PC-9 (cell line): Measurements from ENCODE around the gene COQ4. TPM values are rescaled to one million over a fixed set of nuclear protein-coding genes. Genes with fewer than 3 reads are reported as not detected.

Experiments
- BruUV-seq: library from RNA; stranded (reverse); fragments of 400-500 nt; replicated peaks from 2 replicates; lab custom pipeline; 2021; lab: Mats Ljungman, UMichigan
- CTCF ChIA-PET: fragments of 300-600 bp; sonication (Branson Sonifier 250); formaldehyde crosslinking; loops from one replicate; lab custom pipeline; 2022; ENCODE audit warnings: antibody characterized with exemption; lab: Charles Lee
- POLR2A ChIA-PET: fragments of 300-600 bp; sonication (Branson Sonifier 250); formaldehyde crosslinking; loops from one replicate; lab custom pipeline; 2022; ENCODE audit warnings: antibody characterized with exemption; ENCODE audit not compliant: unreplicated experiment; lab: Charles Lee
- DNase-seq, 2 experiments: peaks; one replicate each; pipeline versions ENCODE4 v3.0.0 to v3.0.0-alpha.2; 2015 to 2022; ENCODE audit warnings: mixed read lengths in 1 of 2
- H2AFZ ChIP-seq: fragments of 200-600 bp; sonication (generic); 2 replicates; pipeline ENCODE4 v1.8.1; 2017; ENCODE audit warnings: antibody characterized with exemption
- H3F3A ChIP-seq: fragments of 200-600 bp; sonication (generic); 2 replicates; pipeline ENCODE4 v1.8.1; 2017; ENCODE audit warnings: antibody characterized with exemption, mild to moderate bottlenecking, low read depth; ENCODE audit not compliant: insufficient read depth
- H3K27ac ChIP-seq: fragments of 200-600 bp; sonication (generic); 2 replicates; pipeline ENCODE4 v1.6.1; 2016; ENCODE audit warnings: mixed run types
- H3K27me3 ChIP-seq: fragments of 200-600 bp; sonication (generic); 2 replicates; pipeline ENCODE4 v1.6.1; 2016; ENCODE audit warnings: low read depth, mixed run types; ENCODE audit not compliant: insufficient read depth
- H3K36me3 ChIP-seq: fragments of 200-600 bp; sonication (generic); 2 replicates; pipeline ENCODE4 v1.6.1; 2016; ENCODE audit warnings: low read depth, mixed run types
- H3K4me1 ChIP-seq: fragments of 200-600 bp; sonication (generic); replicated peaks from 2 replicates; pipeline ENCODE4 v1.6.1; 2016; ENCODE audit warnings: mixed run types; ENCODE audit not compliant: insufficient read depth
- H3K4me2 ChIP-seq: fragments of 200-600 bp; sonication (generic); 2 replicates; pipeline ENCODE4 v1.6.1; 2017; ENCODE audit warnings: mixed run types
- H3K4me3 ChIP-seq: fragments of 200-600 bp; sonication (generic); 2 replicates; pipeline ENCODE4 v1.6.1; 2016; ENCODE audit warnings: mixed run types
- H3K79me2 ChIP-seq: fragments of 200-600 bp; sonication (generic); 2 replicates; pipeline ENCODE4 v1.6.1; 2017; ENCODE audit warnings: low read depth, mixed run types
- H3K9me2 ChIP-seq: fragments of 200-600 bp; sonication (generic); 2 replicates; pipeline ENCODE4 v1.8.1; 2017; ENCODE audit warnings: mild to moderate bottlenecking; ENCODE audit not compliant: insufficient read depth
- H3K9me3 ChIP-seq: fragments of 200-600 bp; sonication (generic); 2 replicates; pipeline ENCODE4 v1.8.1; 2016; ENCODE audit warnings: low read depth; ENCODE audit not compliant: insufficient read depth
- H4K20me1 ChIP-seq: fragments of 200-600 bp; sonication (generic); 2 replicates; pipeline ENCODE4 v1.8.1; 2017; ENCODE audit not compliant: insufficient read depth
- EZH2 ChIP-seq: fragments of 200-600 bp; sonication (generic); IDR thresholded peaks from 2 replicates; pipeline ENCODE4 v1.8.0; 2017; ENCODE audit warnings: antibody characterized with exemption, low read depth
- intact Hi-C: fragments of 100-400 bp; cut with micrococcal nuclease; formaldehyde crosslinking; loops from one replicate; pipeline ENCODE4 v1.10.0; 2022; ENCODE audit not compliant: unreplicated experiment
- total RNA-seq: library from RNA; stranded (reverse); gene quantifications from 2 replicates; pipeline ENCODE4 v1.2.3, GENCODE V29; 2021
- TF ChIP-seq, protein P1 (sequence below): fragments of 200-600 bp; sonication (generic); conservative IDR thresholded peaks from 2 replicates; pipeline ENCODE4 v1.6.1; 2017; ENCODE audit warnings: mixed run types, antibody characterized with exemption, mild to moderate bottlenecking, moderate library complexity

COQ4 gene
- total RNA-seq, 1 experiment from 2014 or later, result 81.8 TPM

DNA sequence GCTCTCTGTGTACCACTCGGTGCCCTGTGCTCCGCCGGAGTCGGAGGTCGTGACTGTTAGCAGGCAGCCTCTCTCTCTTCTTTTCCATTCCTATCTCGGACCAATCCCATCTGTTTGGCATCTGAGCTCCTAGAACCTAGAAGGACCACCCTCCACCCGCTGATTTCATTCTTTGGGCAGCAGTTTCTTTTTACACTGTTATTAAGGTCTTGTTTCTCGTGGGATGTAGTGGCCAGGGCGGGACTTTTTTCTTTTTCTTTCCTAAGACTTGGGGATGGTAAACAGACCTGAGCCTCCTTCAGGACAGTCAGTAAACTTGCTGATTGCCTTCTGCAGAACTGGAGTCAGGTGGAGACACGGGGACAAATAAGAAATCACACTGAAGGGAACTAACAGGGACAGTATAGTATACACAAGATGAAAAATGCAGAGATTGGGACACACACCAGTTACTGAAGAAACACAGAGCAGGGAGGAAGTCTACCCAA lies 49.0 kb downstream of the COQ4 start:
- TF ChIP-seq, protein P1, sequence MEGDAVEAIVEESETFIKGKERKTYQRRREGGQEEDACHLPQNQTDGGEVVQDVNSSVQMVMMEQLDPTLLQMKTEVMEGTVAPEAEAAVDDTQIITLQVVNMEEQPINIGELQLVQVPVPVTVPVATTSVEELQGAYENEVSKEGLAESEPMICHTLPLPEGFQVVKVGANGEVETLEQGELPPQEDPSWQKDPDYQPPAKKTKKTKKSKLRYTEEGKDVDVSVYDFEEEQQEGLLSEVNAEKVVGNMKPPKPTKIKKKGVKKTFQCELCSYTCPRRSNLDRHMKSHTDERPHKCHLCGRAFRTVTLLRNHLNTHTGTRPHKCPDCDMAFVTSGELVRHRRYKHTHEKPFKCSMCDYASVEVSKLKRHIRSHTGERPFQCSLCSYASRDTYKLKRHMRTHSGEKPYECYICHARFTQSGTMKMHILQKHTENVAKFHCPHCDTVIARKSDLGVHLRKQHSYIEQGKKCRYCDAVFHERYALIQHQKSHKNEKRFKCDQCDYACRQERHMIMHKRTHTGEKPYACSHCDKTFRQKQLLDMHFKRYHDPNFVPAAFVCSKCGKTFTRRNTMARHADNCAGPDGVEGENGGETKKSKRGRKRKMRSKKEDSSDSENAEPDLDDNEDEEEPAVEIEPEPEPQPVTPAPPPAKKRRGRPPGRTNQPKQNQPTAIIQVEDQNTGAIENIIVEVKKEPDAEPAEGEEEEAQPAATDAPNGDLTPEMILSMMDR, result 0 out of 2 replicates have a peak, but pooled peaks have one; percentile 14
- no peak for TF ChIP-seq EZH2
- TSS peak; percentile 74 for BruUV-seq
- no peak for DNase-seq
- H3K27me3 ChIP-seq, result no peaks in the 10 kb centered on the region
- ChIA-PET POLR2A (interaction anchor here (0.6 kb wide), 3 partner anchors 49 to 799 kb away, joined by 3 to 7 read pairs (median 3); partner anchors contain the start of gene CERCAM), CTCF (interaction anchor here (0.6 to 1.3 kb wide), 2 partner anchors 77 to 418 kb away, joined by 3 read pairs; no protein-coding TSS in a partner anchor)
- no peaks in the 10 kb centered on the region; the same call in 1 of the 2 replicates for H3K36me3 ChIP-seq
- H4K20me1 ChIP-seq, result no peaks in the 10 kb centered on the region
- intact Hi-C loops, result loop anchor here (2.0 to 5.0 kb wide), 2 partner anchors 49 to 741 kb away; partner anchors contain the start of genes CERCAM, CRAT and PTPA
- peak overlapping the region; percentile 91 for H3K4me2 ChIP-seq
- peaks cover 45% of the 10 kb centered on the region for H3K79me2 ChIP-seq
- peak overlapping the region; percentile 54 for H3K27ac ChIP-seq
- peaks cover 21% of the 10 kb centered on the region for H3F3A ChIP-seq
- no peaks in the 10 kb centered on the region for H3K9me3 ChIP-seq
- peak overlapping the region; percentile 90 for H2AFZ ChIP-seq
- no peaks in the 10 kb centered on the region for H3K9me2 ChIP-seq
- H3K4me3 ChIP-seq, result peak overlapping the region; percentile 66
- H3K4me1 ChIP-seq, result peaks cover 18% of the 10 kb centered on the region; the same call in 1 of the 2 replicates

DNA sequence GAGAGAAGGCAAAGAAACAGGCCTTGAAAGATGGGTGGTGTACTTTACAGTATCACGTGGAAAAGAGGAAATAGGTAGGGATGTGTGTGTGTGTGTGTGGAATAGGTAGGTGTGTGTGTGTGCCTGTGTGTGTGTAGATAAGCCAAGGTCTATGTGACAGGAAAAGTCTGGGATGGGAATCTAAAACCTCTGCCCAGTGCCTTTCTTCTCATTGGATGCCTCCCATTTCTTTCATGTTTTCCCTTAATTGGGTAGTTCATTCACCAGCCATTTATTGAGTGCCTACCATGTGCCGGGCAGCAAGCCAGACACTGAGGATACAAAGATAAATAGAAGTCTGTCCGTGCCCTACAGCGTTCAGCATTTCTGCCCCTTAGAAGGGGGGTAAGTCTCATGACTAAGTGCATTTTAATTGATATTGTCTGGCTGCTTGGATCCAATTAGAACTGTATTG lies 49.6 kb downstream of the COQ4 start:
- Histone ChIP-seq H3K27ac (0 out of 2 replicates have a peak overlapping the region, but pooled peaks have one; percentile 54), H2AFZ (no peak overlapping the region), H3K79me2 (peaks cover 50% of the 10 kb centered on the region), H3K4me1 (peaks cover 18% of the 10 kb centered on the region; the same call in 1 of the 2 replicates), H3K9me2 (no peaks in the 10 kb centered on the region), H3K27me3 (no peaks in the 10 kb centered on the region), H3K4me2 (peak overlapping the region; percentile 91), H3K36me3 (no peaks in the 10 kb centered on the region; the same call in 1 of the 2 replicates), H3F3A (peaks cover 21% of the 10 kb centered on the region), H4K20me1 (no peaks in the 10 kb centered on the region; the same call in 1 of the 2 replicates), H3K4me3 (peak overlapping the region; percentile 66), H3K9me3 (no peaks in the 10 kb centered on the region)
- POLR2A ChIA-PET, result no interaction called here
- TF ChIP-seq, protein P1, result no peak
- TF ChIP-seq EZH2, result no peak
- CTCF ChIA-PET, result interaction anchor here (1.3 kb wide), 1 partner anchor 77 kb away, joined by 3 read pairs; no protein-coding TSS in a partner anchor
- intact Hi-C loops, result loop anchor here (5.0 kb wide), 1 partner anchor 740 kb away; the partner anchor contains the start of genes CRAT and PTPA
- BruUV-seq, result no TSS peak
- DNase-seq, result no peak

DNA sequence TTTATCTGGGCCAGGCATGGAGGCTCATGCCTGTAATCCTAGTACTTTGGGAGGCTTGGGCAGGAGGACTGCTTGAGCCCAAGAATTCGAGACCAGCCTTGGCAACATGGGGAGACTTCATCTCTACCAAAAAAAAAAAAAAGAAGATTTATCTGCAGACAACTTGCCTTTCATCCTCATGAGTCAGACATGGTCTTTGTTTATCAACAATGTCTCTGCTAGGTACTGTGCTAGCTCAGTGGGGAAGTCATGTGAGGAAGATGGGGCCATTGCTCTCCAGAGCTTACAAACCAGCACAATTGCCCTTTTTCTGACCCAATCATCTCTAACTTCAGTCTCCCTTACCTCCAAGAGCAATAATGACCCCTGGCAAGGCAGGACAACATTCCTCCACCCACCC lies 50.1 kb downstream of the COQ4 start:
- Histone ChIP-seq H3K4me3 (peak overlapping the region; percentile 66; the same call in 1 of the 2 replicates), H3K27me3 (no peaks in the 10 kb centered on the region), H3K4me2 (peak overlapping the region; percentile 91), H3F3A (peaks cover 21% of the 10 kb centered on the region), H2AFZ (no peak overlapping the region), H4K20me1 (no peaks in the 10 kb centered on the region; the same call in 1 of the 2 replicates), H3K27ac (no peak overlapping the region), H3K9me2 (no peaks in the 10 kb centered on the region), H3K79me2 (peaks cover 50% of the 10 kb centered on the region), H3K9me3 (no peaks in the 10 kb centered on the region), H3K4me1 (peaks cover 18% of the 10 kb centered on the region; the same call in 1 of the 2 replicates), H3K36me3 (no peaks in the 10 kb centered on the region; the same call in 1 of the 2 replicates)
- intact Hi-C loops, result loop anchor here (5.0 kb wide), 1 partner anchor 740 kb away; the partner anchor contains the start of genes CRAT and PTPA
- ChIA-PET CTCF (no interaction called here), POLR2A (no interaction called here)
- BruUV-seq, result no TSS peak
- TF ChIP-seq, protein P1, result no peak
- TF ChIP-seq EZH2, result no peak
- DNase-seq, result no peak
